GM21576 (cell line): Measurements from ENCODE around the gene BLACAT1.
"Not testable (repeated sequence)": the region's sequence is repeated elsewhere in the genome, so short reads cannot be mapped to it uniquely, and the experiment has no call there.

Experiments
- ATAC-seq: cut with Tn5 transposase; IDR thresholded peaks from one replicate; pipeline ENCODE4 v1.9.1; 2021; ENCODE audit warnings: mild to moderate bottlenecking, moderate library complexity; ENCODE audit not compliant: unreplicated experiment

The BLACAT1 gene

GRCh38 chr1:205421798-205422197, 34.0 kb downstream of the BLACAT1 start, which contains the start of gene LEMD1:
LEMD1 (minus strand) TSS chr1:205422056; CDS start chr1:205420536, 1,520 bp downstream.
- no peak for ATAC-seq

- ATAC-seq, result no peak
Observed at GRCh38 chr1:205420938-205421337, 34.9 kb downstream of the BLACAT1 start.

- ATAC-seq, result no peak
Observed at GRCh38 chr1:205417870-205418635, 37.8 kb downstream of the BLACAT1 start.

- no peak for ATAC-seq
Observed at GRCh38 chr1:205416322-205416721, 39.5 kb downstream of the BLACAT1 start.

GRCh38 chr1:205410581-205411298, 45.1 kb downstream of the BLACAT1 start:
- ATAC-seq, result no peak

GRCh38 chr1:205407970-205408369, 47.9 kb downstream of the BLACAT1 start:
- ATAC-seq, result no peak

GRCh38 chr1:205406252-205406651, 49.6 kb downstream of the BLACAT1 start:
- ATAC-seq, result not testable (repeated sequence)
